GM18526 (cell line): ENCODE data around the gene ACBD6.

Experiments
- POLR2A ChIP-seq: IDR thresholded peaks from 3 replicates; pipeline ENCODE4 v1.6.1; 2011; ENCODE audit not compliant: insufficient read length; ENCODE audit errors: extremely low read depth

The ACBD6 gene

GRCh38 chr1:180370188-180370587 is 132.2 kb downstream of the ACBD6 start:
- TF ChIP-seq POLR2A, result no peak

DNA sequence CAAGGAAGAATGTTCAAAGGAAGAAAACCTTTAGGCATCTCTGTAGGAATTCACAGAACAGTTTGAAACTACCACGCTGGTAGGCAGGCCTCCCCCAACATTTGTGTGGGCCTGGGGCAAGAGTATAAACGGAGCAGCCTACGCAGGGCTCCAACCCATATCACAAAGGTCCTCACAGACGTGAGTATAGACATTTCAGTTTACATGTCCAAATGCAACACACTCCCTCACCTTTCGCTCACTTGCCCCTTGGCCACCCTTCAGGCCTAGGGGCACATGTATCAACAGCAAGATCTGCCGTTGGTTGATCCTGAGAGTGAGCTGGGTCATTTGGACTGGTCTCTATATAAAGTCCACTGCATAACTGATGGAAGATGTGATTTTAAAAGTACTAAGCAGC is 133.3 kb downstream of the ACBD6 start:
- no peak for TF ChIP-seq POLR2A

- TF ChIP-seq POLR2A, result no peak
Observed at GRCh38 chr1:180366371-180367068, 135.9 kb downstream of the ACBD6 start.

GRCh38 chr1:180365039-180365438 is 137.3 kb downstream of the ACBD6 start:
- TF ChIP-seq POLR2A, result no peak

- no peak for TF ChIP-seq POLR2A
Observed at GRCh38 chr1:180363246-180363995, 139.0 kb downstream of the ACBD6 start.

DNA sequence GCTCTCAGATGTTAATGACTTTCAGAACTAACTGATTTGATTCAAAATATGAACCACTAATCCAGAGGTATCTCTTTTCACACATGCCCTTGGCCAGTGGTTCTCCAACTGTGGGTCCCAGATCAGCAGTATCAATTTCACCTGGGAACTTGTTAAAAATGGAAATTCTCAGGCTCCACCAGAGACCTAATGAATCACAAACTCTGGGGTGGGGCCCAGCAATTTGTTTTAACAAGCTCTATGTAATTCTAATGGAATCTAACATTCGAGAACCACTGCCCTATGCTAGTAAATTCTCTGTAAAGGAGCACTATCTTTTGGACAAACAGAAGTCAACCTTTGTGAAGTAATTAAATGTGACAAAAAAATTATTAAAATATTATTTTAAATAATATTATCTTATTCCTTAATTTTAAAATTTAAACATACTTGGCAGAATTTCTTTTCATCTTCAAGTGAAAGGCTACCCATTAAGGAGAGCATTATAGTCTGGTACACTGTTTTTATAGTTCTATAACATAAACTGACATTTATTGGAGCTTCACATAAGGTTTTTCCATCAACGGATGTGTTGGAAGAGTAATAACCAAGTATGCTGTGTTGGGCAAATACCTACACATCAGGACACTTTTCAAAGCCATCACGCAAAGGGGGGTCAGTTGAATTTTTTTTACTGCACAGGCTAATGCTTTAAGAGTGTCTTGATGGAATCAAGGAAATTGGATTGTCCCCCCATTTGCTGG is 141.9 kb downstream of the ACBD6 start:
- no peak for TF ChIP-seq POLR2A

GRCh38 chr1:180358649-180359048 is 143.7 kb downstream of the ACBD6 start:
- no peak for TF ChIP-seq POLR2A

DNA sequence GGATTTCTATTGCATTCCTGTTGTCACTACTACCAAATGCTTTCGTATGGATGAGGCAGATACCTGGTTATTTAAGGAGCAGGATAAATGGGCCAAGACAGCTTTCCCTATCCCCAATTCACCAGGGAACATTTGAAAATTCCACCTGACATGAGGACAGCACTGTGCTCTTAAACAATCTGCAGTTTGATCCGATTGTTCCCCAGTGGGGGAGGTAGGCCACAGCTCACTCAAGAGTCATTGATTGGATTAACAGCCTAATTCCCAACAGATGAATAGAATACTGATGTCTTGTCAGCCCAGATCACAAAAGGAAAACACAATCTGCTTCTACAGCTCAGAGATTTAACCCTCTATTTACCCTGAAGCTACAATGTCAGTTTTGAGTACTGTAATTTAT is 148.4 kb downstream of the ACBD6 start:
- no peak for TF ChIP-seq POLR2A

- TF ChIP-seq POLR2A, result no peak
Observed at GRCh38 chr1:180352588-180352987, 149.8 kb downstream of the ACBD6 start.

GRCh38 chr1:180352021-180352420 is 150.4 kb downstream of the ACBD6 start:
- no peak for TF ChIP-seq POLR2A

- TF ChIP-seq POLR2A, result no peak
Observed at GRCh38 chr1:180345148-180345547, 157.2 kb downstream of the ACBD6 start.

GRCh38 chr1:180343921-180344769 is 158.2 kb downstream of the ACBD6 start:
- TF ChIP-seq POLR2A, result no peak

DNA sequence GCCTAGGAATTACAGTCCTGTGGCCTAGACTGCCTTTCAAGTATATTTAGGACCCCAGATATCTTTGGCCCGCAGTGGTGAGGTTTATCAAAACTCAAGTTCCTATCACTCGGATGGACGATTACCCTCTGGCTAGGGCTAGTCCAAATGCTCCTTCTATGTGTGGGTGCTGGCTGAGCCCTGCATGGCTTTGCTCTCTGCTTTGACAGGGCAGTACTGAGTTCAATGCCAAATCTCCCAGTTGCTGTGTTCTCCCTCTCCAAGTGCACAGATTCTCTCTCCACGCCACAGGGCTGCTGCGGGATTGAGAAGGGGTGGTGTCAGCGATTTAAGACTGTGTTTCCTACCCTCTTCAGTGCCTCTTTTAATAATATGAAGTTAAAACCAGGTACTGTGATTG is 175.3 kb downstream of the ACBD6 start:
- TF ChIP-seq POLR2A, result no peak

DNA sequence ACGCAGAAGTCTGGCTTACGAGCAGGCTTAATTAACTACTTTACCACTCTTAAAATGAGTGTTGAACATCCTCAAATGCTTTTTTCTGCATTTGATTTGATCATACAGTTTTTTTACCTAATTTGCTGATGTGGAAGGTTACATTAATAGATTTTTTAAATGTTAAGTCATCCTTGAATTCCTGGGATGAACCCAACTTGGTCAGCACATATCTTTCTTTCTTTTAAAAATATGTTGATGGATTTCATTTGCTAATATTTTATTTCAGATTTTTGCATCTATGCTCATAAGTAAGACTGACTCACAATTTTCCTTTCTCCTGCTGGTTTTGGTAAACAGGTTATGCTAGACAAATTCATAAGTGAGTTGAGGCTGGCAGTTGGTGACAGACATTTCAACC is 189.5 kb downstream of the ACBD6 start:
- no peak for TF ChIP-seq POLR2A
